Thoracic aorta (tissue), 2 donors: ENCODE data around the gene PRKRIP1. TPM values are rescaled to one million over a fixed set of nuclear protein-coding genes. Genes with fewer than 3 reads are reported as not detected.
"Not testable (repeated sequence)": the region's sequence is repeated elsewhere in the genome, so short reads cannot be mapped to it uniquely, and the experiment has no call there.

Source experiments
- ATAC-seq: fragments of 150-250 bp; one replicate; pipeline ENCODE4 v1.8.0; 2017; ENCODE audit warnings: low read depth; ENCODE audit not compliant: insufficient number of reproducible peaks, low FRiP score
- DNase-seq: peaks from one replicate; pipeline ENCODE4 v3.0.0-alpha.2; 2020; ENCODE audit warnings: low spot score
- H3K27ac ChIP-seq, 2 donors: fragments of 200-600 bp; sonication (generic); 1 replicate in 1 of 2; 2 replicates in 1 of 2; pipeline ENCODE4 v1.5.1; 2016; ENCODE audit warnings: mild to moderate bottlenecking in 2 of 2, moderate library complexity in 2 of 2
- H3K27me3 ChIP-seq: fragments of 200-600 bp; sonication (generic); replicated peaks from 2 replicates; pipeline ENCODE4 v1.6.0; 2016; ENCODE audit warnings: mild to moderate bottlenecking; ENCODE audit not compliant: insufficient read depth
- H3K36me3 ChIP-seq: fragments of 200-600 bp; sonication (generic); one replicate; pipeline ENCODE4 v1.5.1; 2016
- H3K4me1 ChIP-seq, 2 donors: fragments of 200-600 bp; sonication (generic); 1 replicate in 1 of 2; 2 replicates in 1 of 2; pipeline versions ENCODE4 v1.5.1 to v1.6.0; 2016; ENCODE audit warnings: low read depth in 2 of 2, mild to moderate bottlenecking in 1 of 2; ENCODE audit not compliant: control insufficient read depth in 1 of 2
- H3K4me3 ChIP-seq: fragments of 200-600 bp; sonication (generic); 2 replicates; pipeline ENCODE4 v1.5.1; 2016; ENCODE audit warnings: mild to moderate bottlenecking
- H3K9me3 ChIP-seq: fragments of 200-600 bp; sonication (generic); 2 replicates; pipeline ENCODE4 v1.5.1; 2016
- total RNA-seq, 2 donors: library from RNA; depleted of rRNA; stranded (reverse); fragments of >200 nt; gene quantifications; one replicate each; pipeline versions ENCODE4 v1.1.0 to v1.2.3, GENCODE V29; 2016
- TF ChIP-seq, protein P1 (sequence below): fragments of 200-600 bp; sonication (generic); IDR thresholded peaks from one replicate; pipeline ENCODE4 v1.5.1; 2019; ENCODE audit warnings: antibody characterized with exemption

Gene PRKRIP1, protein sequence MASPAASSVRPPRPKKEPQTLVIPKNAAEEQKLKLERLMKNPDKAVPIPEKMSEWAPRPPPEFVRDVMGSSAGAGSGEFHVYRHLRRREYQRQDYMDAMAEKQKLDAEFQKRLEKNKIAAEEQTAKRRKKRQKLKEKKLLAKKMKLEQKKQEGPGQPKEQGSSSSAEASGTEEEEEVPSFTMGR
- total RNA-seq: 10 to 100 TPM; 47.0 to 80.4 TPM

DNA sequence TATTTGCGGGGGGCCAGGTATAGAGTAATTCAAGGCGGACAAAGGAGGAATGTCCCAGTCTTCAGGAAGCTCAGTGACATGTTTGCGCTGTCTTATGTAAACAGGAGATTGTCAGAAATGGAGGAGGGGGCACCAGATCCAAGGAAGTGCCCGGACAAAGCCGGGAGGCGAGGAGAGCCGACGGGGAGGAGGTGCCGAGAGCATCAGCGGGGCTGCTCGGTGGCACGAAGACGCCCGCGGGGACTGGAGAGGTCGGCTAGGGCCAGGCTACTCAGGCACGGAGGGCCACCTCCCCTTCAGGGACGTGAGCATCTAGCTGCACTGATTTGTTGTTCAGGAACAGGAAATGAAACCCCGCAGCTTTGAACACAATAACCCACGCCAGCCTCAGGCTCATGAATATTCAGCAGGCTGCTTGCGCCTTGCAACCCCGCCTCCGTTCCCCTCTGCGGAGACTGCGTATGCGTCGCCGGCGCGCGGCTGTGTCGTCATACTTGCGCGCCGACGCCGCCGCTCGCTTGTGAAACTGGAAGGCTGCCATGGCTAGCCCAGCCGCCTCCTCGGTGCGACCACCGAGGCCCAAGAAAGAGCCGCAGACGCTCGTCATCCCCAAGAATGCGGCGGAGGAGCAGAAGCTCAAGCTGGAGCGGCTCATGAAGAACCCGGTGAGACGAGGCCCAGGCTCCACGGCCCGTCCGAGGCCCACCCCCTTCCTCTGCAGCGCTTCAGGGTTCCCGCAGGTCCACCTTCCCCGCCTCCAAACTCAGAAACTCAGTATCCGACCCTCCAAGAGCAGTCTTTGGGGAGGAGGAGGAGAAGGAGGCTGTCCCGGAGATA, at the start of gene PRKRIP1:
Gene PRKRIP1, plus strand, starts transcription at position 491 of the 837 bp plus-strand sequence. Its CDS starts 49 bp downstream, at position 540.
- TF ChIP-seq, protein P1, sequence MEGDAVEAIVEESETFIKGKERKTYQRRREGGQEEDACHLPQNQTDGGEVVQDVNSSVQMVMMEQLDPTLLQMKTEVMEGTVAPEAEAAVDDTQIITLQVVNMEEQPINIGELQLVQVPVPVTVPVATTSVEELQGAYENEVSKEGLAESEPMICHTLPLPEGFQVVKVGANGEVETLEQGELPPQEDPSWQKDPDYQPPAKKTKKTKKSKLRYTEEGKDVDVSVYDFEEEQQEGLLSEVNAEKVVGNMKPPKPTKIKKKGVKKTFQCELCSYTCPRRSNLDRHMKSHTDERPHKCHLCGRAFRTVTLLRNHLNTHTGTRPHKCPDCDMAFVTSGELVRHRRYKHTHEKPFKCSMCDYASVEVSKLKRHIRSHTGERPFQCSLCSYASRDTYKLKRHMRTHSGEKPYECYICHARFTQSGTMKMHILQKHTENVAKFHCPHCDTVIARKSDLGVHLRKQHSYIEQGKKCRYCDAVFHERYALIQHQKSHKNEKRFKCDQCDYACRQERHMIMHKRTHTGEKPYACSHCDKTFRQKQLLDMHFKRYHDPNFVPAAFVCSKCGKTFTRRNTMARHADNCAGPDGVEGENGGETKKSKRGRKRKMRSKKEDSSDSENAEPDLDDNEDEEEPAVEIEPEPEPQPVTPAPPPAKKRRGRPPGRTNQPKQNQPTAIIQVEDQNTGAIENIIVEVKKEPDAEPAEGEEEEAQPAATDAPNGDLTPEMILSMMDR: no peak
- peak; percentile 59 for ATAC-seq
- H3K27ac ChIP-seq: peak within 1 kb of the TSS; percentile 80 to 85

DNA sequence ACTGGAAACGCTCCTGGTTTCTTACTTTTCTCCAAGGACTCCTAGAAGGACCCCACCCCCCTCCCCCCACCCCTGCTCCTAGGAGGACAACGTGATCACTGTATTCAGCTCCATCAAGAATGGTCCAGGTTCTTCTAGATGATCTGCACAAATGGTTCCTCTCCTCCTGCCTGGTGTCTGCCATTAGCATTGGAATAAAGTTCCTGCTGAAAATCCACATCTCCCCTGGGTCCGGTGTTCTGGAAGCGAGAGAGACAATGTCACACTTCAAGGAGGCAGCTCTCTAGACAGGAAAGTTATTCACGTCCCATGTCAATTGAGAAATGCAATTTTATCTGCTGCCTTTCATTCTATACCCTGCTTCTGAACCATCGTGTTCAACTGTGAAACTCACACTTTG, 49.2 kb upstream of the PRKRIP1 start:
- DNase-seq, H3K36me3 ChIP-seq, H3K9me3 ChIP-seq, H3K27me3 ChIP-seq, H3K4me1 ChIP-seq, ATAC-seq, H3K27ac ChIP-seq, H3K4me3 ChIP-seq: not testable (repeated sequence)

More for the DNA sequence above, at the start of gene PRKRIP1:
- DNase-seq: peak; percentile 60
- peak within 1 kb of the TSS; percentile 93 for H3K4me3 ChIP-seq
- H3K36me3 ChIP-seq: peaks cover 12% of the 10 kb centered on the region
- no peaks in the 10 kb centered on the region for H3K9me3 ChIP-seq
- peaks cover 8% of the 10 kb centered on the region in 2 donors for H3K4me1 ChIP-seq
- H3K27me3 ChIP-seq: no peaks in the 10 kb centered on the region

DNA sequence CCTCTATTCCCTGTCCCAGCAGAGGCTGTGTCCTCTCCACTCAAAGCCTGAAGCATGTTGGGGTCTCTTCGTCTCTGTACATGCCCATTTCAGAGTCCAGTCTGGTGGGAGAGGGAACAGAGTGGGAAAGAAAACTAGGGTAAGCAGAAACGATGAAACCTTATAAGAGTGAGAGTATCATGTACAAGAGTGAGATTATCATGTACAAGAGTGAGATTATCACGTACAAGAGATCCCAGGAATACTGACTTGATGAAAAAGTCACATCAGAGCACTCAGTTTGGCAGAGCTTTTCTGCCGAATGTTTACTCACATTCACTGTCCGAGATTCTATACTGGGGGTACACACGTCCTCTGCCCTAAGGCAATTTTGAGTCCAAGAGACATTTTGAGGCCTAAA, 39.8 kb upstream of the PRKRIP1 start, which contains the start of gene SPDYE6:
Gene SPDYE6, minus strand, starts transcription at position 101 of the 400 bp plus-strand sequence. CDS start 421 bp downstream, outside the sequence.
- H3K4me1 ChIP-seq, ATAC-seq, H3K9me3 ChIP-seq, DNase-seq, H3K27me3 ChIP-seq, H3K36me3 ChIP-seq, H3K27ac ChIP-seq, H3K4me3 ChIP-seq: not testable (repeated sequence)

DNA sequence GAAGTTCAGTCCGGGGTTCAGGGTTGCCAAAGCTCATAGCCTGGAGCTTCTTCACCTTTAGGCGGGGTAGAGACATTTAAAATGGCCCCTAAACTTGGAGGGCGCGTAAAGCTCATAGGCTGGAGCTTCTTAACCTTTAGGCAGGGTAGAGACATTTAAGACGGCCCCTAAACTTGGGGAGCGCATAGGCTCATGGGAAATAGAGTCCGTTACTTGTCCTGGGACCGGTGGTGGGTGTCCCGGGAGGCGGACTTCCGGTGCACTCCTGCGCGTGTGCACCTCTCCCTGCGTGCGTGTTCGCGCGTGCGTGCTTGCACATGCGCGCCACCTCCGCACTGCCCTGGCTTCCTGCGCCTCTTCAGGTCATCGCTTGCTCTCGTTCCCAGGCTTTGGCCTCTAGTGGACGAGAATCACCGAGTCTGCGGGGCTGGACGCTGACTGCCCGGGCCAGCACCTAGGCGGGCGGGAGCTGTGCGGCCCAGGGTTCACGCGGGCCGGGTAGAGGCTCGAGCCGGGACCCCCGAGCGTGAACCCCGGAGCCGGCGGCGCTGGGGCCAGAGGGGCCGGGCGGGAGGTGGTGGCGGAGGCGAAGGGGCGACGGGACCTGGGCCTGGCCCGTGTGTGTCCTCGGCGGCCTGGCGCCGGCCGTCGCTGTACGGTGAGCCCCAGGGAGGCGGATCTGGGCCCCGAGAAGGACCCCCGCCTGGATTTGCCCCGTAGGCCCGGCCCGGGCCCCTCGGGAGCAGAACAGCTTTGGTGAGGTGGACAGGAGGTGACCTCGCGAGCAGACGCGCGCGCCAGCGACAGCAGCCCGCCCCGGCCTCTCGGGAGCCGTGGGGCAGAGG, 32.4 kb upstream of the PRKRIP1 start:
- not testable (repeated sequence) for H3K9me3 ChIP-seq, H3K27me3 ChIP-seq, H3K36me3 ChIP-seq, H3K4me1 ChIP-seq
- ATAC-seq (peak; percentile 100), DNase-seq (peak; percentile 87)
- peak overlapping the region; percentile 89 to 92 for H3K27ac ChIP-seq
- H3K4me3 ChIP-seq: peak overlapping the region; percentile 94

DNA sequence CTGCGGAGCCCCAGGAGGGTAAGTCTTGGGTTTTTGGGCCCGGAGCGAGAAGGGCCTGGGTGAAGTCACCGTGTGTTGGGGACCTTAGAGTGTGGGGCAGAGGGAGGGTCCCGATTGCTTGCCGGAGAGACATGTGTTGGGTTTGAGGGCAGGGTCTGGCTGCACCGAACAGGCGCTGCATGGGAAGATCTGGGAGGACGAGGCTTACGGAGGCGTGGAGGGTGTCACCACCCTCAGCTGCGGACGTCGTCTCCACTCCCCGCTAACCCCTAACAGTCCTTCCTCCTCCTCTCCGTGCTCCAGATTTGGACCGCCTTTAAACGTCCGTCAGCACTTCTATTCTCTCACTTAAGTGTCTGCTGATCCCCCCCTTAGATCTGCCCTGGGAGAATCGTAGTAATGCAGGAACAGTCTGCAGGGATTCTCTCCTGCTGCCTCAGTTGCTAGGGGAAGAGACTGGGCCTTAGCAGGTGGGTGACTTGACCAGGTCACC, 31.7 kb upstream of the PRKRIP1 start:
- not testable (repeated sequence) for H3K36me3 ChIP-seq, ATAC-seq, H3K27me3 ChIP-seq, H3K9me3 ChIP-seq, H3K4me1 ChIP-seq, DNase-seq
- H3K4me3 ChIP-seq: peak overlapping the region; percentile 94
- peak overlapping the region; percentile 89 to 92 for H3K27ac ChIP-seq

DNA sequence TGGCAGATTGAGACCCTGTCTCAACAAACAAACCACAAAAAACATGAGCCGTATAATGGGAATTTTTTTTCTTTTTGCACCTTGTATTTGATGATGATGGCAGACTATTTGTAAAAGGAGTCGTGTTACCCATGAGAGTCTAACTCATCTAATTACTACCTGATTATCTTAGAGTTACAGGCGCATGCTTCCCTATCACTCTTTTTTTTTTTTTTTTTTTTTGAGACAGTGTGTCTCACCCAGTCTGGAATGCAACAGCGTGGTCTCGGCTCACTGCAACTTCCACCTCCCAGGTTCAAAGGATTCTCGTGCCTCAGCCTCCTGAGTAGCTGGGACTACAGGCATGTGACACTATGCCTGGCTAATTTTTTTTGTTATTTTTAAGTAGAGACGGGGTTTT, 30.8 kb upstream of the PRKRIP1 start:
- not testable (repeated sequence) for H3K4me3 ChIP-seq

DNA sequence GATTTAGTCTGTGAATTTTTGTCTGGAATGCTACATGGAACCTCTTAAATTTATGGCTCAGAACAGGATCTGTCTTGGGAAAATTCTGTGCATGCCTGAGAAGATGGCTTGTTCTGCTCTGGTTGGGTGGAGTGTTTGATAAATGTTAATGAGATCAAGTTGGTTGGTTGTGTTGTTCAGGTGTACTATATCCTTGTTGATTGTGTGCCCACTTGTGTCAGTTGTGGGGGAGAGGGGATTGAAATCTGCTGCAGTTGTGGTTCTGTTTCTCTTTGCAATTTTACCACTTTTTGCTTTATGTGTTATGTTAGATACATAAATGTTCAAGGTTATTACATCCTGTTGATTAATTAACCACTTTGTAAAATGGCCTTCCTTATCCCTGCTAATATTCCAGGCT, 26.1 kb upstream of the PRKRIP1 start:
- not testable (repeated sequence) for H3K9me3 ChIP-seq, ATAC-seq, H3K4me1 ChIP-seq, H3K27ac ChIP-seq, H3K27me3 ChIP-seq, DNase-seq, H3K36me3 ChIP-seq, H3K4me3 ChIP-seq

More for the DNA sequence above, 30.8 kb upstream of the PRKRIP1 start:
- H3K9me3 ChIP-seq, DNase-seq, ATAC-seq, H3K4me1 ChIP-seq, H3K27ac ChIP-seq, H3K36me3 ChIP-seq, H3K27me3 ChIP-seq: not testable (repeated sequence)

DNA sequence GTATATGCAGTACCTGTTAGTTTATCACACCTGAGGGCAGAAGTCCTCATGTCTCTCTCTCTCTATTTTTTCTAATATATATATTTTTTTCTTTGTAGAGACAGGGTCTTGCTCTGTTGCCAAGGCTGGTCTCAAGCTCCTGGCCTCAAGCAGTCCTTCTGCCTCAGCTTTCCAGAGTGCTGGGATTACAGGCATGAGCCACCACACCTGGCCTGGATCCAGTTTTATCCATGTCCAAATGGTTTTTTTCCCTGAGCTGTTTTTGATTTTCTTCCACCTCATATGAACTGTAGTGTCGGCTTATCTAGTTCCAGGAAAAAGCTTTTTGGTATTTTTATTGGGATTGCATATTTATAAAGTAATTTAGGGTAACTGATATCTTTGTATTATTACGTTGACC, 23.4 kb upstream of the PRKRIP1 start:
- not testable (repeated sequence) for H3K9me3 ChIP-seq, ATAC-seq, H3K4me3 ChIP-seq, H3K27me3 ChIP-seq, DNase-seq, H3K36me3 ChIP-seq, H3K4me1 ChIP-seq, H3K27ac ChIP-seq
